Left renal cortex interstitium (tissue), 4 donors: ENCODE data around the gene SUN3. TPM values are rescaled to one million over a fixed set of nuclear protein-coding genes. Genes with fewer than 3 reads are reported as not detected.

Experiments
- DNase-seq, 4 donors: peaks; one replicate each; pipeline ENCODE4 v3.0.0-alpha.2; 2013; ENCODE audit warnings: low read depth in 4 of 4, low spot score in 2 of 4, missing footprints in 1 of 4
- polyA plus RNA-seq, 4 donors: library from polyadenylated mRNA; unstranded; fragments of 120-200 nt; gene quantifications; one replicate each; pipeline ENCODE4 v1.2.1, GENCODE V29; 2013; ENCODE audit not compliant: insufficient read length in 4 of 4

Gene SUN3
- polyA plus RNA-seq = under 1 TPM in 3 of 4 donors, not detected in 1; 0.19 to 0.38 (median 0.27) TPM

- DNase-seq = no peak
Measured at GRCh38 chr7:48028938-48029337, at the start of gene SUN3. SUN3 (minus strand) TSS chr7:48029107; CDS start chr7:48028938, 169 bp downstream.

- DNase-seq = no peak
Measured at GRCh38 chr7:48078470-48078869, 49.6 kb upstream of the SUN3 start.

GRCh38 chr7:48077423-48077822, 48.5 kb upstream of the SUN3 start:
- DNase-seq = no peak

GRCh38 chr7:48074204-48074654, 45.3 kb upstream of the SUN3 start:
- no peak for DNase-seq

GRCh38 chr7:48067475-48067874, 38.6 kb upstream of the SUN3 start:
- no peak for DNase-seq

GRCh38 chr7:48063985-48064384, 35.1 kb upstream of the SUN3 start:
- DNase-seq = no peak

GRCh38 chr7:48059706-48060105, 30.8 kb upstream of the SUN3 start:
- DNase-seq = no peak

- no peak for DNase-seq
Measured at GRCh38 chr7:48058990-48059389, 30.1 kb upstream of the SUN3 start.

- no peak for DNase-seq
Measured at GRCh38 chr7:48053736-48054135, 24.8 kb upstream of the SUN3 start.

GRCh38 chr7:48052748-48053147, 23.8 kb upstream of the SUN3 start:
- DNase-seq = no peak

- no peak for DNase-seq
Measured at GRCh38 chr7:48049850-48050249, 20.9 kb upstream of the SUN3 start.

GRCh38 chr7:48048113-48048512, 19.2 kb upstream of the SUN3 start:
- no peak for DNase-seq

GRCh38 chr7:48046458-48046857, 17.6 kb upstream of the SUN3 start:
- DNase-seq = no peak

GRCh38 chr7:48045195-48045765, 16.4 kb upstream of the SUN3 start:
- no peak for DNase-seq

GRCh38 chr7:48042636-48043035, 13.7 kb upstream of the SUN3 start:
- no peak for DNase-seq

- no peak for DNase-seq
Measured at GRCh38 chr7:48042216-48042615, 13.3 kb upstream of the SUN3 start.

- no peak for DNase-seq
Measured at GRCh38 chr7:48041653-48041970, 12.7 kb upstream of the SUN3 start.

GRCh38 chr7:48040944-48041652, 12.2 kb upstream of the SUN3 start:
- DNase-seq = no peak

GRCh38 chr7:48038815-48039506, 10.1 kb upstream of the SUN3 start:
- DNase-seq = no peak

- DNase-seq = peak in 3 of 4 donors; percentile 11 to 16 (median 13)
Measured at GRCh38 chr7:48035967-48036478, 7.1 kb upstream of the SUN3 start.

- DNase-seq = peak; percentile 45 to 82 (median 68)
Measured at GRCh38 chr7:48035301-48035966, 6.5 kb upstream of the SUN3 start, which contains the start of gene C7orf57. C7orf57 (plus strand) TSS chr7:48035543; CDS start chr7:48036309, 766 bp downstream.
